Mesenchymal stem cell (in vitro differentiated cells and primary cell): Measurements from ENCODE around the gene PCYT1A.
"Not testable (repeated sequence)": the region's sequence is repeated elsewhere in the genome, so short reads cannot be mapped to it uniquely, and the experiment has no call there.

Experiments
- DNase-seq: peaks from one replicate; pipeline ENCODE4 v3.0.0-alpha.2; 2013
- H2AFZ ChIP-seq: one replicate; pipeline ENCODE4 v1.6.1; 2013; ENCODE audit warnings: low read depth, mild to moderate bottlenecking, control low read depth, inconsistent platforms, low read length, moderate library complexity
- H2AK5ac ChIP-seq: 2 replicates; pipeline ENCODE4 v1.6.1; 2013; ENCODE audit warnings: low read length, moderate library complexity, mild to moderate bottlenecking, inconsistent platforms; ENCODE audit not compliant: severe bottlenecking
- H2BK120ac ChIP-seq: one replicate; pipeline ENCODE4 v1.6.1; 2013; ENCODE audit warnings: low read depth, mild to moderate bottlenecking, inconsistent platforms, low read length, moderate library complexity
- H2BK12ac ChIP-seq, 2 experiments: one replicate each; pipeline ENCODE4 v1.6.1; 2013; ENCODE audit warnings: inconsistent platforms in 2 of 2, low read length in 2 of 2, mild to moderate bottlenecking in 2 of 2, moderate library complexity in 2 of 2, control low read depth in 1 of 2
- H2BK15ac ChIP-seq: one replicate; pipeline ENCODE4 v1.6.1; 2013; ENCODE audit warnings: mild to moderate bottlenecking, low read depth, inconsistent platforms; ENCODE audit not compliant: poor library complexity, severe bottlenecking
- H2BK5ac ChIP-seq: 2 replicates; pipeline ENCODE4 v1.6.1; 2013; ENCODE audit warnings: low read depth, mild to moderate bottlenecking, low read length, control low read depth, inconsistent platforms; ENCODE audit not compliant: poor library complexity, severe bottlenecking
- H3K14ac ChIP-seq, 2 experiments: one replicate each; pipeline ENCODE4 v1.6.1; 2013; ENCODE audit warnings: inconsistent platforms in 2 of 2, low read length in 2 of 2, control low read depth in 1 of 2, mild to moderate bottlenecking in 1 of 2, moderate library complexity in 1 of 2
- H3K18ac ChIP-seq, 2 experiments: one replicate each; pipeline ENCODE4 v1.6.1; 2013; ENCODE audit warnings: inconsistent platforms in 2 of 2, low read length in 2 of 2, control low read depth in 1 of 2, low read depth in 1 of 2, mild to moderate bottlenecking in 1 of 2
- H3K23ac ChIP-seq, 2 experiments: one replicate each; pipeline ENCODE4 v1.6.1; 2013; ENCODE audit warnings: inconsistent platforms in 2 of 2, low read length in 2 of 2, mild to moderate bottlenecking in 2 of 2, moderate library complexity in 2 of 2, control low read depth in 1 of 2
- H3K27ac ChIP-seq: 2 replicates; pipeline ENCODE4 v1.5.1; 2013; ENCODE audit warnings: mild to moderate bottlenecking, moderate library complexity, low read length, control low read depth, inconsistent platforms; ENCODE audit not compliant: poor library complexity, severe bottlenecking
- H3K27me3 ChIP-seq, 2 experiments: 2 replicates each; pipeline versions ENCODE4 v1.6.1 to v1.7.0; 2013; ENCODE audit warnings: low read length in 2 of 2, mild to moderate bottlenecking in 2 of 2, moderate library complexity in 2 of 2, control low read depth in 1 of 2, inconsistent platforms in 1 of 2; ENCODE audit not compliant: control insufficient read depth in 1 of 2, insufficient read depth in 1 of 2
- H3K36me3 ChIP-seq, 2 experiments: 2 replicates each; pipeline versions ENCODE4 v1.6.1 to v1.7.0; 2013; ENCODE audit warnings: low read length in 2 of 2, control low read depth in 1 of 2, inconsistent platforms in 1 of 2, low read depth in 1 of 2, mild to moderate bottlenecking in 1 of 2; ENCODE audit not compliant: insufficient read depth in 2 of 2, control insufficient read depth in 1 of 2
- H3K4ac ChIP-seq, 2 experiments: one replicate each; pipeline ENCODE4 v1.6.1; 2013; ENCODE audit warnings: inconsistent platforms in 2 of 2, low read length in 2 of 2, mild to moderate bottlenecking in 2 of 2, moderate library complexity in 2 of 2, control low read depth in 1 of 2, low read depth in 1 of 2
- H3K4me1 ChIP-seq: 2 replicates; pipeline ENCODE4 v1.6.1; 2013; ENCODE audit warnings: low read depth, low read length, control low read depth; ENCODE audit not compliant: control insufficient read depth, insufficient read depth
- H3K4me2 ChIP-seq: 2 replicates; pipeline ENCODE4 v1.6.1; 2013; ENCODE audit warnings: low read length, mild to moderate bottlenecking, inconsistent platforms; ENCODE audit not compliant: poor library complexity, severe bottlenecking
- H3K4me3 ChIP-seq, 2 experiments: 2 replicates each; pipeline versions ENCODE4 v1.5.1 to v1.7.0; 2013; ENCODE audit warnings: low read length in 2 of 2, mild to moderate bottlenecking in 2 of 2, control low read depth in 1 of 2, low read depth in 1 of 2; ENCODE audit not compliant: insufficient read depth in 1 of 2
- H3K79me1 ChIP-seq: replicated peaks from 2 replicates; pipeline ENCODE4 v1.6.1; 2013; ENCODE audit warnings: mild to moderate bottlenecking, control low read depth, low read length, inconsistent platforms; ENCODE audit not compliant: poor library complexity, severe bottlenecking
- H3K9ac ChIP-seq: 2 replicates; pipeline ENCODE4 v1.7.0; 2013; ENCODE audit warnings: mild to moderate bottlenecking, low read length, moderate library complexity
- H3K9me3 ChIP-seq: 2 replicates; pipeline ENCODE4 v1.7.0; 2013; ENCODE audit warnings: mild to moderate bottlenecking, low read length; ENCODE audit not compliant: control insufficient read depth
- H4K8ac ChIP-seq: one replicate; pipeline ENCODE4 v1.6.1; 2013; ENCODE audit warnings: inconsistent platforms, mild to moderate bottlenecking, low read length, moderate library complexity
- H4K91ac ChIP-seq: one replicate; pipeline ENCODE4 v1.6.1; 2013; ENCODE audit warnings: mild to moderate bottlenecking, low read length, inconsistent platforms
- WGBS: methylation state at CpG from one replicate; pipeline ENCODE4 v1.1.7; 2013; ENCODE audit warnings: mixed read lengths; 5-methylcytosine and 5-hydroxymethylcytosine counted together

PCYT1A gene

GRCh38 chr3:196246612-196247308 is 40.8 kb downstream of the PCYT1A start:
- 97% methylated on average over 10 of the region's 13 CpGs for WGBS
- Histone ChIP-seq H3K18ac (no peak overlapping the region), H3K14ac (no peak overlapping the region), H3K27me3 (no peaks in the 10 kb centered on the region), H3K36me3 (peaks cover 32 to 65% of the 10 kb centered on the region in 2 experiments), H3K4me1 (no peaks in the 10 kb centered on the region), H3K27ac (no peak overlapping the region), H3K4ac (no peak overlapping the region), H3K4me3 (no peak overlapping the region), H2BK5ac (no peak overlapping the region), H3K9me3 (no peaks in the 10 kb centered on the region), H3K4me2 (no peak overlapping the region), H4K91ac (no peak overlapping the region), H3K23ac (no peak overlapping the region), H2AK5ac (no peak overlapping the region), H2BK15ac (no peak overlapping the region), H3K79me1 (peaks cover 17% of the 10 kb centered on the region), H2BK12ac (peak overlapping the region in 1 of 2 experiments; percentile 54), H3K9ac (no peak overlapping the region), H2AFZ (no peak overlapping the region), H4K8ac (no peak overlapping the region), H2BK120ac (no peak overlapping the region)
- DNase-seq = peak; percentile 16

DNA sequence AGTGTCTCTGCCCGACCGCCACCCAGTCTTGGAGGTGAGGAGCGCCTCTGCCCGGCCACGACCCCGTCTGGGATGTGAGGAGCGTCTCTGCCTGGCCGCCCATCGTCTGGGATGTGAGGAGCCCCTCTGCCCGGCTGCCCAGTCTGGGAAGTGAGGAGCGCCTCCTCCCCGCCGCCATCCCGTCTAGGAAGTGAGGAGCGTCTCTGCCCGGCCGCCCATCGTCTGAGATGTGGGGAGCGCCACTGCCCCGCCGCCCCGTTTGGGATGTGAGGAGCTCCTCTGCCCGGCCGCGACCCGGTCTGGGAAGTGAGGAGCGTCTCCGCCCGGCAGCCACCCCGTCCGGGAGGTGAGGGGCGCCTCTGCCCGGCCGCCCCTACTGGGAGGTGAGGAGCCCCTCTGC is 43.4 kb downstream of the PCYT1A start:
- H2BK5ac ChIP-seq, H2BK120ac ChIP-seq, H3K9ac ChIP-seq, H2BK15ac ChIP-seq, H2AK5ac ChIP-seq, H3K27me3 ChIP-seq, H3K4me2 ChIP-seq, H3K23ac ChIP-seq, H3K14ac ChIP-seq, DNase-seq, H4K8ac ChIP-seq, H3K4ac ChIP-seq, H4K91ac ChIP-seq, H2AFZ ChIP-seq, H3K27ac ChIP-seq, H2BK12ac ChIP-seq, H3K9me3 ChIP-seq, H3K4me3 ChIP-seq, H3K18ac ChIP-seq, H3K4me1 ChIP-seq: not testable (repeated sequence)
- Histone ChIP-seq H3K36me3 (peaks cover 31 to 69% of the 10 kb centered on the region in 2 experiments), H3K79me1 (peaks cover 12% of the 10 kb centered on the region)
- 96% methylated on average over 33 of the region's 34 CpGs for WGBS

GRCh38 chr3:196241704-196242103 is 45.8 kb downstream of the PCYT1A start:
- WGBS = 86% methylated on average over 8 of the region's 8 CpGs
- no peak overlapping the region for H3K4me2 ChIP-seq
- no peak overlapping the region for H3K4ac ChIP-seq
- H2BK12ac ChIP-seq = no peak overlapping the region
- no peaks in the 10 kb centered on the region for H3K9me3 ChIP-seq
- no peak overlapping the region for H2BK5ac ChIP-seq
- H2AFZ ChIP-seq = no peak overlapping the region
- H2BK120ac ChIP-seq = no peak overlapping the region
- H4K8ac ChIP-seq = no peak overlapping the region
- H3K14ac ChIP-seq = no peak overlapping the region
- H3K4me3 ChIP-seq = no peak overlapping the region
- no peak overlapping the region for H3K27ac ChIP-seq
- H4K91ac ChIP-seq = no peak overlapping the region
- peaks cover 4% of the 10 kb centered on the region for H3K4me1 ChIP-seq
- H2AK5ac ChIP-seq = no peak overlapping the region
- no peak for DNase-seq
- no peak overlapping the region for H2BK15ac ChIP-seq
- H3K23ac ChIP-seq = no peak overlapping the region
- H3K9ac ChIP-seq = no peak overlapping the region
- peaks cover 9% of the 10 kb centered on the region for H3K79me1 ChIP-seq
- H3K18ac ChIP-seq = no peak overlapping the region
- peaks cover 26 to 75% of the 10 kb centered on the region in 2 experiments for H3K36me3 ChIP-seq
- H3K27me3 ChIP-seq = no peaks in the 10 kb centered on the region

GRCh38 chr3:196240424-196240823 is 47.1 kb downstream of the PCYT1A start:
- Histone ChIP-seq H3K4me1 (peaks cover 4% of the 10 kb centered on the region), H3K9me3 (no peaks in the 10 kb centered on the region), H3K23ac (no peak overlapping the region), H2AFZ (no peak overlapping the region), H3K79me1 (peaks cover 9% of the 10 kb centered on the region), H4K91ac (no peak overlapping the region), H3K27me3 (no peaks in the 10 kb centered on the region), H3K4ac (no peak overlapping the region), H2BK120ac (no peak overlapping the region), H3K27ac (no peak overlapping the region), H2BK15ac (no peak overlapping the region), H3K4me2 (no peak overlapping the region), H3K4me3 (no peak overlapping the region), H4K8ac (no peak overlapping the region), H2BK12ac (no peak overlapping the region), H2BK5ac (no peak overlapping the region), H2AK5ac (no peak overlapping the region), H3K9ac (peak overlapping the region; percentile 59), H3K36me3 (peaks cover 28 to 69% of the 10 kb centered on the region in 2 experiments), H3K14ac (no peak overlapping the region), H3K18ac (no peak overlapping the region)
- 100% methylated on average over 1 of the region's 4 CpGs for WGBS
- no peak for DNase-seq
